GM23248 (cell line): ENCODE data around the gene MAFB. TPM values are rescaled to one million over a fixed set of nuclear protein-coding genes. Genes with fewer than 3 reads are reported as not detected.
A peak's percentile ranks its signal among the peaks of the same experiment; 100 is the strongest.

Source experiments
- DNase-seq: peaks from one replicate; pipeline ENCODE4 v3.0.0-alpha.2; 2015
- H2AFZ ChIP-seq: fragments of 200-600 bp; sonication (generic); 2 replicates; pipeline ENCODE4 v1.6.1; 2016; ENCODE audit warnings: antibody characterized with exemption
- H3F3A ChIP-seq: fragments of 200-600 bp; sonication (generic); 2 replicates; pipeline ENCODE4 v1.6.1; 2016; ENCODE audit warnings: mild to moderate bottlenecking, antibody characterized with exemption, mixed run types; ENCODE audit not compliant: insufficient read depth
- H3K27ac ChIP-seq: fragments of 200-600 bp; sonication (generic); 2 replicates; pipeline ENCODE4 v1.5.1; 2016; ENCODE audit warnings: mild to moderate bottlenecking
- H3K27me3 ChIP-seq: fragments of 200-600 bp; sonication (generic); replicated peaks from 2 replicates; pipeline ENCODE4 v1.6.1; 2016; ENCODE audit warnings: mild to moderate bottlenecking; ENCODE audit not compliant: insufficient read depth
- H3K36me3 ChIP-seq: fragments of 200-600 bp; sonication (generic); 2 replicates; pipeline ENCODE4 v1.6.1; 2016; ENCODE audit warnings: low read depth, mild to moderate bottlenecking
- H3K4me1 ChIP-seq: fragments of 200-600 bp; sonication (generic); 2 replicates; pipeline ENCODE4 v1.6.1; 2016; ENCODE audit warnings: mild to moderate bottlenecking; ENCODE audit not compliant: insufficient read depth
- H3K4me2 ChIP-seq: fragments of 200-600 bp; sonication (generic); one replicate; pipeline ENCODE4 v1.6.1; 2016; ENCODE audit warnings: mild to moderate bottlenecking; ENCODE audit not compliant: unreplicated experiment
- H3K4me3 ChIP-seq: fragments of 200-600 bp; sonication (generic); 2 replicates; pipeline ENCODE4 v1.5.1; 2016; ENCODE audit warnings: mild to moderate bottlenecking
- H3K79me2 ChIP-seq: fragments of 200-600 bp; sonication (generic); 2 replicates; pipeline ENCODE4 v1.6.1; 2016; ENCODE audit warnings: mild to moderate bottlenecking; ENCODE audit not compliant: insufficient read depth
- H3K9ac ChIP-seq: fragments of 200-600 bp; sonication (generic); 2 replicates; pipeline ENCODE4 v1.6.1; 2016; ENCODE audit warnings: mild to moderate bottlenecking
- H3K9me2 ChIP-seq: fragments of 200-600 bp; sonication (generic); 2 replicates; pipeline ENCODE4 v1.6.1; 2016; ENCODE audit warnings: mixed run types, mild to moderate bottlenecking, moderate library complexity; ENCODE audit not compliant: insufficient read depth
- H3K9me3 ChIP-seq: fragments of 200-600 bp; sonication (generic); one replicate; pipeline ENCODE4 v1.6.1; 2017; ENCODE audit warnings: low read depth
- H4K20me1 ChIP-seq: fragments of 200-600 bp; sonication (generic); 2 replicates; pipeline ENCODE4 v1.6.0; 2016; ENCODE audit not compliant: insufficient read depth
- EZH2 ChIP-seq: fragments of 200-600 bp; sonication (generic); IDR thresholded peaks from 2 replicates; pipeline ENCODE4 v1.6.1; 2018; ENCODE audit warnings: antibody characterized with exemption, mild to moderate bottlenecking; ENCODE audit not compliant: insufficient read depth, poor library complexity, severe bottlenecking
- EZH2phosphoT487 ChIP-seq: fragments of 200-600 bp; sonication (generic); IDR thresholded peaks from 2 replicates; pipeline ENCODE4 v1.6.1; 2018; ENCODE audit warnings: antibody characterized with exemption, moderate library complexity, mild to moderate bottlenecking, low read depth; ENCODE audit not compliant: insufficient read depth
- WGBS, 2 experiments: methylation state at CpG; one replicate each; pipeline ENCODE4 v1.1.6; 2015 to 2017; ENCODE audit warnings: low lambda C conversion rate in 2 of 2, low coverage in 1 of 2; ENCODE audit errors: missing lambda C conversion rate in 2 of 2; 5-methylcytosine and 5-hydroxymethylcytosine counted together
- in situ Hi-C: fragments of 300-500 bp; cut with MboI; formaldehyde crosslinking; loops from 2 replicates; pipeline ENCODE4 v1.15.0; 2020
- polyA plus RNA-seq: library from polyadenylated mRNA; unstranded; fragments of >200 nt; fragmentation: Nextera tagmentation; extraction: Ambion mirVana; gene quantifications from 2 replicates; pipeline ENCODE4 v1.2.1, GENCODE V29; 2016
- total RNA-seq: library from RNA; depleted of rRNA; stranded (reverse); fragments of >200 nt; shearing (Covaris generic); gene quantifications from 2 replicates; pipeline ENCODE4 v1.2.3, GENCODE V29; 2014

Gene MAFB
- total and polyA plus RNA-seq, 2 experiments from 2014 or later = 1.9 to 3.8 TPM

GRCh38 chr20:40666336-40666735, 22.7 kb downstream of the MAFB start:
- H3K79me2 ChIP-seq = no peaks in the 10 kb centered on the region
- no peaks in the 10 kb centered on the region for H4K20me1 ChIP-seq
- H3K4me3 ChIP-seq = no peak overlapping the region
- H3F3A ChIP-seq = peaks cover 6% of the 10 kb centered on the region; the same call in 1 of the 2 replicates
- no peak overlapping the region for H3K27ac ChIP-seq
- H3K27me3 ChIP-seq = no peaks in the 10 kb centered on the region
- H3K9ac ChIP-seq = no peak overlapping the region
- in situ Hi-C loops = no loop called here
- 69% methylated on average over 9 of the region's 9 CpGs for WGBS, 2 experiments
- no peaks in the 10 kb centered on the region for H3K9me2 ChIP-seq
- H3K36me3 ChIP-seq = no peaks in the 10 kb centered on the region
- no peak overlapping the region for H2AFZ ChIP-seq
- no peak overlapping the region for H3K4me2 ChIP-seq
- DNase-seq = no peak
- TF ChIP-seq EZH2phosphoT487 = no peak
- no peak for TF ChIP-seq EZH2
- peaks cover 7% of the 10 kb centered on the region; the same call in 1 of the 2 replicates for H3K4me1 ChIP-seq
- no peaks in the 10 kb centered on the region for H3K9me3 ChIP-seq

- H3F3A ChIP-seq = peaks cover 6% of the 10 kb centered on the region; the same call in 1 of the 2 replicates
- no peak overlapping the region for H3K9ac ChIP-seq
- WGBS, 2 experiments = 74% methylated on average over 5 of the region's 5 CpGs
- H3K4me1 ChIP-seq = peaks cover 7% of the 10 kb centered on the region; the same call in 1 of the 2 replicates
- no peak overlapping the region for H3K4me3 ChIP-seq
- H3K79me2 ChIP-seq = no peaks in the 10 kb centered on the region
- no peak overlapping the region for H2AFZ ChIP-seq
- TF ChIP-seq EZH2 (no peak), EZH2phosphoT487 (no peak)
- no peaks in the 10 kb centered on the region for H3K9me2 ChIP-seq
- no peaks in the 10 kb centered on the region for H3K36me3 ChIP-seq
- no peaks in the 10 kb centered on the region for H3K9me3 ChIP-seq
- H4K20me1 ChIP-seq = no peaks in the 10 kb centered on the region
- no peak for DNase-seq
- no peak overlapping the region for H3K4me2 ChIP-seq
- no peak overlapping the region for H3K27ac ChIP-seq
- no peaks in the 10 kb centered on the region for H3K27me3 ChIP-seq
- in situ Hi-C loops = no loop called here
These were observed 24.1 kb downstream of the MAFB start for GRCh38 chr20:40664891-40665290.

GRCh38 chr20:40663991-40664880, 24.8 kb downstream of the MAFB start:
- WGBS, 2 experiments = 48 to 52% methylated on average over 11 to 14 of the region's 14 CpGs
- in situ Hi-C loops = no loop called here
- Histone ChIP-seq H3K27me3 (no peaks in the 10 kb centered on the region; the same call in 1 of the 2 replicates), H3K9me2 (no peaks in the 10 kb centered on the region), H3K27ac (no peak overlapping the region), H3K79me2 (no peaks in the 10 kb centered on the region), H3K9me3 (no peaks in the 10 kb centered on the region), H3K4me3 (no peak overlapping the region), H3F3A (peaks cover 5% of the 10 kb centered on the region; the same call in 1 of the 2 replicates), H2AFZ (no peak overlapping the region), H3K9ac (no peak overlapping the region), H3K36me3 (no peaks in the 10 kb centered on the region), H3K4me1 (peaks cover 6% of the 10 kb centered on the region; the same call in 1 of the 2 replicates), H3K4me2 (no peak overlapping the region), H4K20me1 (no peaks in the 10 kb centered on the region)
- TF ChIP-seq EZH2 (no peak), EZH2phosphoT487 (no peak)
- peak; percentile 19 for DNase-seq

GRCh38 chr20:40663304-40663790, 25.7 kb downstream of the MAFB start:
- H3K4me3 ChIP-seq = no peak overlapping the region
- H3K9me3 ChIP-seq = no peaks in the 10 kb centered on the region
- in situ Hi-C loops = no loop called here
- no peaks in the 10 kb centered on the region for H3K79me2 ChIP-seq
- no peaks in the 10 kb centered on the region for H4K20me1 ChIP-seq
- no peak overlapping the region for H3K9ac ChIP-seq
- WGBS, 2 experiments = 63 to 70% methylated on average over 9 of the region's 9 CpGs
- H3K4me1 ChIP-seq = no peaks in the 10 kb centered on the region
- H3F3A ChIP-seq = no peaks in the 10 kb centered on the region
- TF ChIP-seq EZH2 (no peak), EZH2phosphoT487 (no peak)
- DNase-seq = no peak
- H3K9me2 ChIP-seq = no peaks in the 10 kb centered on the region
- H2AFZ ChIP-seq = no peak overlapping the region
- H3K36me3 ChIP-seq = no peaks in the 10 kb centered on the region
- no peak overlapping the region for H3K27ac ChIP-seq
- no peaks in the 10 kb centered on the region; the same call in 1 of the 2 replicates for H3K27me3 ChIP-seq
- H3K4me2 ChIP-seq = no peak overlapping the region
